HG02973 (cell line): Measurements from ENCODE around the gene LAMTOR1.

ENCODE experiments used
- ATAC-seq: cut with Tn5 transposase; IDR thresholded peaks from one replicate; pipeline ENCODE4 v1.9.1; 2021; ENCODE audit warnings: moderate library complexity; ENCODE audit not compliant: unreplicated experiment

The LAMTOR1 gene

DNA sequence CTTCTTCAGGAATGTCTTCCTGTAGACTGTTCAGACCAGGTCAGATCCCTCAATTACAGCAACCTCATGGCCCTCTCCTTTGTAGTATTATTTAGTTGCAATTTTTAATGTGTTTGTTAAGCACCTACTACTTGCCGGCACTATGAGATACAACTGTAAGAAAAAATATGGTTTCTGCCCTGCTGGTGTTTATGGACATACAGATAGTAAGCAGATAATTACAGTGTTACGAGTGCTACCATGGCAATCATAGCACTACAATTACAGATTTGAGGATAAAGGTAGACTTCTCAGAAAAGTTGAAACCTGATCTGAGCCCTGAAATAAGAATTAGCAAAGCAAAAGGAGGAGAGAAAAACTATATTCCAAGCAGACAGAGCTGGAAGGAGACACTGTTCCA is 19.7 kb downstream of the LAMTOR1 start:
- no peak for ATAC-seq

DNA sequence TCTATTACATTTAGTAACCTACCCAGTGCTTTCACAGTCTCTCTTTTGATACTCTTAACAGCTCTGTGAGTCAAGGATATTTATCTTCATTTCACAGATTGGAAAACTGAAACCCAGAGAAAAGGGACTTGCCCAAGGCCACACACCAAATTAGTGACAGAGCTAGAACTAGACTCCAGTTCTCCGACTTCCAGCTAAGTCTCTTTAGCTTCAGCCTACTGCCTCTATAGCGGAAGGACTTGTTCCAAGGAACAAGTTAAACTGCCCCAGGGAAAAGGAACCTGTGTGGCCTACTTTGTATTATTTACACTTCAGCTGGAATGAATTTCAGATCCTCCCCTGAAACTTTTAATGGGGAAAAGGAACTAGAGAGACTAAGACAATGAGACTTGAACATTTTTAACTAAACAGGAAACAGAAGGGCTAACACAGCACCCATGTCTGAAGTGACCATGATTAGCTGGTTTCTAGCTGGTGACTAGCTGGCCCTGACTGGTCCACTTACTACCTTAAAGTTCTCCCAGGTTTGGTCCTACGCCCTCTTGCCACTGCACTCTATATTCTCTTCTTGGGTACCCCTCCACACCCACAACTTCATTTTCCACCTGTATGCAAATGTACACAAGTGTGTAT is 21.2 kb downstream of the LAMTOR1 start:
- ATAC-seq: no peak

DNA sequence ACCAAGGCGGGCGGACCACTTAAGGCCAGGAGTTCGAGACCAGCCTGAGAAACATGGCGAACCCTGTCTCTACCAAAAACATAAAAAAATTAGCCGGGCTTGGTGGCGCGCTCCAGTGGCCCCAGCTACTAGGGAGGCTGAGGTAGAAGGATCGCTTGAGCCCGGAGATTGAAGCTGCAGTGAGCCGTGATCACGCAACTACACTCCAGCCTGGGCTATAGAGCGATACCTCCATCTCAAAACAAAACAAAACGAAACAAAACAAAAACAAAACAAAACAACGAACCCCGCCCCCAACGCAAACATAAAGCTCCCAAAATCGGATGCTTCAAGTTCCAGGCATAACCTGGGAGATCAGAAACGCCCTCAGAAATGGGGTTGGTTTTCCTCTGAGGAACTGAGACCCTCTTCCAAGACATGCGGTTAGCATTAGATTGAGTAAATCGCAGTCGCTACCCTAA is 21.9 kb downstream of the LAMTOR1 start:
- ATAC-seq: no peak

DNA sequence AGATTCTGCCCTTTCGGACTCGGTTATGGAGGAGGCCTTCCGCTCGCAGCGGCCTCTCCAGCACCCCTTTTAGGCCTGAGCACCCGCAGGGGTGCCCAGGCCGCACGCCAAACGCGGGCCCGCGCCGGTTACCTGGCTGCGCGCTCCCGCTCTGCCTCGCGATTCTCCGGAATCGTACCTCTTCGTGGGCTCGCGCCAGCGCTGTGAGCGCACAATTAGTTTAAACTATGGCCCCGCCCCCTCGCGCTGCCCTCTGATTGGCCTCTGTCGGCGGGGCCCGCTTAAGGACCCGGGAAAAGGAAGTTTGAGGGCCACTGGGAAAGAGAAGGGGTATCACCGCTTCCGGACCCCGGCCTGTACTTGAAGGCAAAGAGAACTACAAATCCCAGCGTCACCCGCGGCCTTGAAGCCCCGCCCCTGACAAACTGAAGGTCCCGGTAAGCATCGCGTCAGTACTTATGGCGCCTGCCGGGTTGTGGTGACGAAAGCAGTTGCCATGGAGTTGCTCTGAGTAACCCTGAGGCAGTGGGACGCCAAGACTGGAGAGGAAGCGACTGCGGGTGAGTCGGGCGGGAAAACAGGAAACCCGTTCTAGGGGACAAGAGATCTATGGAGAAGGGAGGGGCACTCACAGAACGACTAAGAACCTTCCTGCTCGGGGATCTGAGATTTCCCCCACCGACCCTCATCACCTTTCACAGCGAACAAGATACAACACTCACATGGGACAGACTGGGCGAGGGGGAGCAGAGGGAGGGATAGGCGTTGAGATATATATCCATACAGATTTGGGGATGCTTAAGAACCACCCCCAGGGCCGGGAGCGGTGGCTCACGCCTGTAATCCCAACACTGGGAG is 22.5 kb downstream of the LAMTOR1 start, which contains the start of the genes LRRC51 and NUMA1:
Gene LRRC51 (plus strand): TSS at position 525 of the 858 bp plus-strand sequence. CDS start 8,234 bp downstream, outside the sequence.
Gene NUMA1 (minus strand): TSS at position 217 of the 858 bp plus-strand sequence. CDS start 44,599 bp downstream, outside the sequence.
- ATAC-seq: peak; percentile 86

DNA sequence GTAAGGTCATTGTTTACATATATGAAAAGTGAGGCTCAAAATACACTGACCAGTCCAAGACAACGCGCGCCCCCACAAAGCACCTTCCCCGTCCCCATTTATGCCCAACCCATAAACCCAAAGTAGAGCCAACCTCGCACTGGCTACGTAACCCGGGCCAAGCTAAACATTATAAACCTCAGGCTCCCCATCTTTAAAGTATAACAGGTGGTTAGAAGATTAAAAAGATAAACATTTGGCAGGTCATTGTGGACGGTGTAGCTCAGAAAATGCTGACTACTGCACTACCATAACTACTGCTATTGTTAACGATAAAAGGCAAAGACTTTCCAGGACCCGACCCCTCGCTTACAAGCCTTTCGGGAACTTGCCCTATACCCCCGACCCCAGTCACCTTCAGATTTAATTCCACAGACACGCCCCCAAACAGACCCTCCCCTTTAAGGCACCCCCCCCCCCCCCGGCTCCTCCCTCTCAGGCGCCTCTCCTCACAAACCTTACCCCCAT is 23.2 kb downstream of the LAMTOR1 start:
- no peak for ATAC-seq

DNA sequence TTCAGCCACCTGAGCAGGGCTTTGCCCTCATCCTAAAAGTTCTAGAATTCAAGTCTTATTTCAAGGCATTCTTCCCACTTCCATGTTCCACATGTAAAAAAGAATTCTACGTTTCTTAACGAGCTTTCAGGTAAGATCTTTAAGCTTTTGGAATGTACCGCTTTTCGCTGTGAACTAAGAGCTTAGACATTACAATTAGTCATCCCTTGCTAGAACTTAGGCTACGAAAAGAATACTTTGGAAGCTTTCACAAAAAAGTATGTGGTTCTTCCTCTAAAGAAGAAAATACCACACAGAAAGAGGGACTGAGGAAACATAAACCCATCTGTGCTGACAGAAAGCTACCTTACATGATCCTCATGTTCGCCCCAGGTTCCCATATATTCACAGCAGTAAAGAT is 24.6 kb downstream of the LAMTOR1 start:
- no peak for ATAC-seq

DNA sequence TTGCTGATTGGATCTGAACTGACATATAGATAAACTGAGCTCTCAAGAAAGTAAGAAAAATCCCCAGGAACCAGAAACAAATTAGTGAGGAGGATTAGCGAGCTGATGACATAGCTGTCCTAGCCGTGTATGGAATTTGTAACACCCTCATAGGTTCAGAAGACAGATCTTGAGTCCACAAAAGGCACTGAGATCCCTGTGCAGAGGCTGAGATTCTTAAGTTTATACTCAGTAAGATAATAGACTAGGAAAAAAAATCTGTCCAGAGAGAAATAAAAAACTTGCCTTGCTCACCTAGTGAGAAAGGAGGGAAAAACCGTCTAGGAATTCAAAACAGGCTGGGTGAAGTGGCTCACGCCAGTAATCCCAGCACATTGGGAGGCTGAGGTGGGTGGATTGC is 27.3 kb downstream of the LAMTOR1 start:
- ATAC-seq: no peak

DNA sequence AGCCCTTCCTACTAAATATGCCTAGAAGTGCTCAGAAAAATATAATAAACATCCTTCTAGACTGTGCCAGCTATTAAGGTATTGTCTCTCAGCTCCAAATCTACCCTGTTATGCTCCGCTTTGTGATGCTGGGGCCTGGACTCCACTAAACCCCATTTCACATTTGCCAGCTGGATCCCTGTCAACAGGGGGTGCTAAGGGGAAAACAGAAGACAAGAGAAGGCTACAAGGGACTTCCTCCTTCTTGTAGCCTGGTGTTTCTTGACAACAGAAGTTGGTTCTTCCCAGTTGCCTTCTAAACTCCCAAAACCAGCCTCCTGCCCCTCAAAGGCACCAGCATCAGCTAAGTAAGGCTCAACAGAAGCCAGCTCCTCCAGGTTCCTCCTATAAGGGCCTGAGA is 28.0 kb downstream of the LAMTOR1 start:
- no peak for ATAC-seq

DNA sequence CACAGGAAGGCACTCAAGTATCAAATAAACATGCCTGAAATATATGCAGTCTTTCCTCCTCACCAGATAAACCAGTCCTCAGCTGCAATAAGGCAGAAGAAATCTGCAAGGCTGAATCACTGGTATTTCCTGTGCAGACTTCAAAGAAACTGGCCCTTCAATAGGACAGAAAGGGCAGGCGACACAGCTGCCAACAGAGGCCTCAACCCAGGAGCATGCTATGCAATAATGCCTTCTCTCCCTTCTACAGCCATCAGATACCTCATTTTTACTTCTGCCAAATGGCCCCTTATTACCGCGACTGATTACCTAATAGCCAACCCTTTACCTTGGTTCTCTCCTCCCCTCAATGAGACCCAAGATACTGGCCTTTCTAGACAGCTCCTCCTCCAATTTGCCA is 30.7 kb downstream of the LAMTOR1 start:
- ATAC-seq: no peak

DNA sequence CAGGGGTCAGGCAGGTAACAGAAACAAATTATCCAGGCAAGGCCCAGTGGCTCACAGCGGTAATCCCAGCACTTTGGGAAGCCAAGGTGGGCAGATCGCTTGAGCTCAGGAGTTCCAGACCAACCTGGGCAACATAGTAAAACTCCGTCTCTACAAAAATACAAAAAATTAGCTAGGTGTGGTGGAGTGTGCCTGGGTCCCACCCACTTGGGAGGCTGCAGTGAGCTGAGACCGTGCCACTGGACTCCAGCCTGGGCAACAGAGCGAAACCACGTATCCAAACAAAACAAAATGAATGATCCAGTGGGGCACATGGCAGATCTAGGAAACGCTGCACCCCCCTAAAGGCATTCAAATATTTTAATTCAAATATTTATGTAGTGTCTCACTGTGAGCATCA is 32.6 kb downstream of the LAMTOR1 start:
- no peak for ATAC-seq

DNA sequence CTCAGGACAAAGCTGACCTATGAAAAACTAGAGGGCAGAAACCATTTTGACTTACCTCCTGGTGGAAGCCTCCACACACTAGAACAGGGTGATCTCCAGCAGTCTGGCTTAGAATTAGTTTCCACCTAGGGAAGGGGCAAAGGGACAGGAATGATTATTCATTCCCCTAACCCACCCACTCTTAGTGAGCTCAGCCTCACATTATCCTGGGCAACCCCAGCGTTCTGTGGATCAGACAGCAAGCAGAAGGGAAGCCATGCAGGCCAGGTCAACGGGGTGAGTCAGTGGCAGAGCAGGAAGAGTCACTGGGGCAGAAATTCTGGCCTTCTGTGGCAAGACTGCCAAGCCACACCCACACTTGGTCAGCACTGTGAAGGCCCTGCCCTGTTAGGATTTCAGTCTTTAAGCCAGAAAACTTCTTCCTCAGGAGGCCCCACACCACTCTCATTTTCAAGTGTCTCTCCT is 33.3 kb downstream of the LAMTOR1 start:
- ATAC-seq: no peak

DNA sequence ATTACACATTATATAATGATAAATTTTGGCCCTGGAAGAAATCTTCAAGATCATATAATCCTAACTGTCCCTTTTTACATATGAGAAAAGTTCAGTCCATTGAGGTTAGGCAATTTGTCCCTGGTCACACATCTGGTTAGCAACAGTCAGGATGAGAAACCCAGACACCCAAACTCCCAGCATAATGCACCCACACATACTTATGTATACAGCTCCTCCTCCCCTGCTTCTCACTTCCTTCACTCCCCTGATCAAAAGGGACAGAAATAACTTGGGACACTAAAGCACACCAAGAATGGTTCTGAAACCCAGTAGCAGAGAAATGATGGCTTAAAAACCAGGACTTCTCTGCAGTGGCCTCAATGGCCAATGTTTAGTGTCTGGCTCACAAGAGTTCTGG is 33.9 kb downstream of the LAMTOR1 start:
- ATAC-seq: no peak

DNA sequence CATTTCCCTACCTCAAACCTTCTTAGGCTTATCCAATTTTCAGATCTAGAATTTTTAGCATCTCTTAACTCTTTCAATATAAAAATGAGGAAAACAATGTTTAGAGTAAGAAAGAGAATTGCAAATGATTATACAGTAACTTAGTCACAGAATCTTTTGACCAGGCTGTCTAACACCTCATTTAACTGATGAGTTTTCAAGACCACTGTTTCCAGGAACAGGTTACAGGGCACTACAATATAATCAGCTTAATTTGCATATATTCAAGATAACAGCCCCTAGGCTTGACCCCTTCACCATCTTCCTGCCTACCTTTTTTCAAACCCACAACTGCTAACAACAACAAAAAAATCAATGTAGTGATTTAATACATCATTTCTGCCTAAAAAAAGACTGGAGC is 35.4 kb downstream of the LAMTOR1 start:
- no peak for ATAC-seq

DNA sequence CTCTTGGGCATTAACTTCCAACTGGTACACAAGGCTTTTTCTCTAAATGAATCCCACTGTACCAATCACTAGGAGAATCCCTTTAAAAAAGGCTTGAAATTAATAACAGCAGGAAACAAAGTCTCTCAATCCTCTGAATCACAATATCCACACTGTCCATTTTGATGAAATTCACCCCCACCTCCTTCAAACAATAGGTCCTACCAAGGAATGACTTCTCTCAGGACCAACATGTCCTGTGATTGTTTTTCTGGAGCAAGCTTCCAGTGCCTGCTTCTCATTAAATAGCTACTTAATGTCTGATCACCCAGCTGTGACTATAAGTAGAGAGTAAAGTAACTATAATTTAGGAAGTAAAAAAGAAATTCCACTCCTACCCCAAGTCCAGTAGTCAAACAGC is 35.8 kb downstream of the LAMTOR1 start:
- ATAC-seq: no peak

DNA sequence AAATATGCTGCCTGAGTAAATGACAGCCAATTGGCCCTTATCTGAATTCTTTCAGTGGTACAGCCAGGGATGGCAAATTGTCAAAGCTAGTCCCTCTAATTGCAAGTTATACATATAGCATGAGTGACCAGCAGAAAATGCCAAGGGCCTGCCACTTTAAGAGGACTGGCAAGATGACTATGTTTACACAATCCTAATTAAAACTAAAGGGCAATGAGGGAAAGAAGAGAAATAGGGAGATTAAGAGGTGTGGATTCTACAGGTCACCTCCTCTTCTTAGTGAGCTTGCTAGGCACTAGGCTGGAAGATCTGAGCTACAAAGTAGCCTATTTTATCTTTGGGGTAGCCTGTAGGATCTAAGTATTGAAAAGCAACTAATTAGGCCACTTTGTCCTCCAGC is 36.2 kb downstream of the LAMTOR1 start:
- no peak for ATAC-seq

DNA sequence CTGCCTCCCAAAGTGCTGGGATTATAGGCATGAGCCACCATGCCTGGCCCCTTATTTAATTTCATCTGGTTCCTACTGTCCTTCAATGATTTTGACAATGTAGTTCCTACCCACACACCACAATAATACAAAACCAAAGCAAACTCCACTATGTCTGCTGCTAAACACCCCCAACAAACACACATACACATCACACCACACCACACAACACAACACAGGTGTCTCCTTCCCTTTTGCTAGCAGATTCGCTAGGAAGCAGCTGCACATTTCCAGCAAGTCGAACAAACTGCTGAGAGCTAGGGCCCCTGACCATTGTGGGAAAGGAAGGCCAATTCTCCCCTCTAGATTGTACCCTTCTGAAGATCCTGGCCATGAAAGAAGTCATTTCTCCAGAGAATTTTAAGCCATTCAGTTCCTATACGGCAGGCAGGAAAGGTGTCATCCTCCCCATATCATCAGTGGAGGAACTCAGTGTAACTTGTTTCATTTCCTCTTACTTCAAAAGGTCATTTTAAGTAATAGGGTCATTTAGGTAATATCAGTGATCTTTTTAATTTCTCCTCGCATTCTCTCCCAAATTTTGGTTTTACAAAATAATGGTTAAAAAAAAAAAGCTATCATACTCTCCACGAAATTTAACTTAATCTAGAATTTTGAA is 41.2 kb downstream of the LAMTOR1 start:
- ATAC-seq: no peak

DNA sequence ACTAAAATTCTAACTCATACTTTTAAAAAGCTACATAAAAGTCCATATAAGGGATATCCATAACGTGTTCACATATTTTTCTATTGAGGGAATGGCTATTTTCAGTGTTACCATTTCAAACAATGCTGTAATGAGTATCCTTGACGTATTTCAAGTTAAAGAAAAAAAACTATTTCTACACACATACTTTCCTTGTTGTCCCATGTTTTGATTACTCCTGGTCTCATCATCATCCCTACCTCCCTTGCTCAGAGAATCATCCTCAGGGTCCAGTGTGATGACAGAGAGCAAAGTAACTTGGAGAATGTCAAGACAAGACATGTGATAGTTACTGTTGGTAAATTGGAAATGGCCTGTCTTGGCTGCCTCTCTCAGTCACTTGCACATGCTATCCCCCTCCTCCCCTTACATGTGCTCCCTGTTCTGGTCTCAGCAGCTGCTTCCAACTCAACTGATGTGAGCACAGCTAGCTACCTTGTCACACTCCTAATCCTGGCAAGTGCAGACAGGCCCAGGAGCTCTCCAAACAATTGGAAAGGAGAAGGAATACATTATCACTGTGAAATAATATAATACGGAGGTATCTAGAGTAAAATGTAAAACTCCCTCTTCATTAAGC is 44.6 kb downstream of the LAMTOR1 start:
- no peak for ATAC-seq

DNA sequence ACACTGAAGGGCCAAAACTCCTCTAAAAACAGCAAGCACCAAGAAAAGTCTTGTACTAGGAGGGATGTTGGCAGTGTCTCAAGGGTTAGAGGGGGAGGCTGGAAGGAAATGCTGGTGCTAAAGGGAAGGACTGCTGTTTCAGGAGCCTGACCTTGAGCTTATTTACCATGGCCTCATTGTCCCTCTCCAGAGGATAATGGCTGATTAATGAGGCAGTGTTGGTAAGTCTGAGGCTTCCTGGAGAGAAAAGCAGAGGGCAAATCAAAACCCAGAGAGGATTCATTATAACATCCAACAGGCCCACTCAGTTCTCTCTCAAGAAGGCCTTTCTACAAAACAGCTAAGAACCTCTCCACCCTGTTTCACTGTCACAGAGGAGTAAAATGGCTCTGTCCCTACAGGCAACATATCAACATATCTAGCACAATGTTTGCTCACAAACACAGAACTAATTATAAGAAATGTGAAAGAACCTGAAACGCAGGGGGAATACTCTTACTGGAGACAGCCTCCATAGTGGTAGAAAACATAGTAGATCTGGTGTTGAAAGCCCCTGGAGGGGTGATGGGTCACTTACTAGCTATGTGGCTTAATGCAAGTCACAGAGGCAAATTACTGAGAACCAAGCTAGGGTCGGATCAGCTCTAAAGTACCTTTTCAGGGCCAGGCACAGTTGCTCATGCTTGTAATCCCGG is 54.2 kb downstream of the LAMTOR1 start:
- no peak for ATAC-seq
